ENCODE results near the gene NFU1.
"Not testable (repeated sequence)": the region's sequence is repeated elsewhere in the genome, so short reads cannot be mapped to it uniquely, and the experiment has no call there.

The NFU1 gene

GRCh38 chr2:69449906-69450305 lies 12.7 kb upstream of the NFU1 start:
- DNase-seq: no peak

GRCh38 chr2:69443673-69444072 lies 6.4 kb upstream of the NFU1 start:
- DNase-seq: not testable (repeated sequence)

GRCh38 chr2:69439499-69439898 lies 2.3 kb upstream of the NFU1 start:
- DNase-seq: not testable (repeated sequence)

- DNase-seq: no peak
These were observed 1.3 kb upstream of the NFU1 start for GRCh38 chr2:69438580-69438979.

- peak in 1 of 2 experiments; percentile 28 for DNase-seq
These were observed 518 bp upstream of the NFU1 start for GRCh38 chr2:69437751-69438154.

GRCh38 chr2:69436596-69436937 lies 668 bp downstream of the NFU1 start:
- DNase-seq: no peak

GRCh38 chr2:69434753-69435152 lies 2.5 kb downstream of the NFU1 start:
- DNase-seq: no peak

- no peak for DNase-seq
These were observed 7.6 kb downstream of the NFU1 start for GRCh38 chr2:69429491-69430183.

GRCh38 chr2:69428981-69429380 lies 8.3 kb downstream of the NFU1 start:
- DNase-seq: no peak

- no peak for DNase-seq
These were observed 12.8 kb downstream of the NFU1 start for GRCh38 chr2:69424419-69424818.

- no peak for DNase-seq
These were observed 15.0 kb downstream of the NFU1 start for GRCh38 chr2:69422198-69422597.

- DNase-seq: not testable (repeated sequence)
These were observed 18.1 kb downstream of the NFU1 start for GRCh38 chr2:69419111-69419510.

- DNase-seq: no peak
These were observed 21.1 kb downstream of the NFU1 start for GRCh38 chr2:69416147-69416546.

GRCh38 chr2:69411120-69411519 lies 26.1 kb downstream of the NFU1 start:
- no peak for DNase-seq

- no peak for DNase-seq
These were observed 31.9 kb downstream of the NFU1 start for GRCh38 chr2:69405306-69405705.

GRCh38 chr2:69400121-69400520 lies 37.1 kb downstream of the NFU1 start:
- no peak for DNase-seq

- no peak for DNase-seq
These were observed 40.0 kb downstream of the NFU1 start for GRCh38 chr2:69397234-69397633.

- no peak for DNase-seq
These were observed 41.4 kb downstream of the NFU1 start for GRCh38 chr2:69395866-69396265.

- no peak for DNase-seq
These were observed 43.3 kb downstream of the NFU1 start for GRCh38 chr2:69393963-69394362.

- no peak for DNase-seq
These were observed 46.8 kb downstream of the NFU1 start for GRCh38 chr2:69390471-69390870.

- no peak for DNase-seq
These were observed 47.2 kb downstream of the NFU1 start for GRCh38 chr2:69390001-69390400.

- no peak for DNase-seq
These were observed 48.0 kb downstream of the NFU1 start for GRCh38 chr2:69389271-69389670.

- DNase-seq: no peak
These were observed 49.3 kb downstream of the NFU1 start for GRCh38 chr2:69387770-69388481.

- DNase-seq: peak; percentile 83 to 92
These were observed 50.2 kb downstream of the NFU1 start, which contains the start of gene GFPT1 for GRCh38 chr2:69386789-69387734. Gene GFPT1 (minus strand): TSS chr2:69387227. CDS start chr2:69387071, 156 bp downstream.

All from NCI-H1930 (cell line).